Immature natural killer cell (primary cell): Measurements from ENCODE around the gene HOXD4. TPM values are rescaled to one million over a fixed set of nuclear protein-coding genes. Genes with fewer than 3 reads are reported as not detected.

Experiments
- DNase-seq, 3 donors: peaks; one replicate each; pipeline ENCODE4 v3.0.0; 2022; ENCODE audit warnings: mixed read lengths in 1 of 3
- H3K27ac Mint-ChIP-seq, 6 donors: one replicate each; pipeline ENCODE4 v1.8.0; 2020; ENCODE audit warnings: mixed read lengths in 6 of 6, mild to moderate bottlenecking in 5 of 6, inconsistent platforms in 4 of 6, moderate library complexity in 3 of 6
- H3K27me3 Mint-ChIP-seq, 3 donors: one replicate each; pipeline ENCODE4 v1.8.0; 2020 to 2021; ENCODE audit warnings: low read depth in 3 of 3, mild to moderate bottlenecking in 3 of 3, mixed read lengths in 3 of 3, moderate library complexity in 3 of 3, inconsistent platforms in 1 of 3
- H3K36me3 Mint-ChIP-seq, 3 donors: one replicate each; pipeline ENCODE4 v1.8.0; 2020; ENCODE audit warnings: mixed read lengths in 3 of 3, inconsistent platforms in 2 of 3, mild to moderate bottlenecking in 2 of 3
- H3K4me1 Mint-ChIP-seq, 2 donors: one replicate each; pipeline ENCODE4 v1.8.0; 2020; ENCODE audit warnings: inconsistent platforms in 2 of 2, mild to moderate bottlenecking in 2 of 2, mixed read lengths in 2 of 2, moderate library complexity in 1 of 2
- H3K4me3 Mint-ChIP-seq, 5 donors: one replicate each; pipeline ENCODE4 v1.8.0; 2020; ENCODE audit warnings: mild to moderate bottlenecking in 5 of 5, mixed read lengths in 5 of 5, inconsistent platforms in 3 of 5, moderate library complexity in 3 of 5
- H3K9me3 Mint-ChIP-seq, 6 donors: one replicate each; pipeline ENCODE4 v1.8.0; 2020; ENCODE audit warnings: mild to moderate bottlenecking in 6 of 6, mixed read lengths in 6 of 6, inconsistent platforms in 4 of 6, moderate library complexity in 3 of 6
- polyA plus RNA-seq, 3 donors: library from polyadenylated mRNA; unstranded; fragments of 300-500 nt; fragmentation: Illumina TruSeq; gene quantifications; one replicate each; pipeline ENCODE4 v1.2.3, GENCODE V29; 2021

The HOXD4 gene
- polyA plus RNA-seq, 3 donors from 2014 or later: not detected

- no peak for DNase-seq
- H3K4me3 Mint-ChIP-seq: no peak overlapping the region
- no peaks in the 10 kb centered on the region for H3K36me3 Mint-ChIP-seq
- peaks cover 24 to 49% (median 34%) of the 10 kb centered on the region in 3 donors for H3K27me3 Mint-ChIP-seq
- H3K4me1 Mint-ChIP-seq: peaks cover 3 to 4% of the 10 kb centered on the region in 2 donors
- H3K27ac Mint-ChIP-seq: no peak overlapping the region
- peaks cover 0 to 9% (median under 1%) of the 10 kb centered on the region in 6 donors for H3K9me3 Mint-ChIP-seq
Observed at GRCh38 chr2:176173567-176174381, 22.4 kb downstream of the HOXD4 start.

GRCh38 chr2:176174382-176174823 lies 23.1 kb downstream of the HOXD4 start:
- H3K27ac Mint-ChIP-seq: no peak overlapping the region
- peaks cover 0 to 9% (median under 1%) of the 10 kb centered on the region in 6 donors for H3K9me3 Mint-ChIP-seq
- no peak overlapping the region for H3K4me3 Mint-ChIP-seq
- peaks cover 3 to 4% of the 10 kb centered on the region in 2 donors for H3K4me1 Mint-ChIP-seq
- H3K36me3 Mint-ChIP-seq: no peaks in the 10 kb centered on the region
- DNase-seq: no peak
- peaks cover 24 to 49% (median 38%) of the 10 kb centered on the region in 3 donors for H3K27me3 Mint-ChIP-seq

- H3K4me3 Mint-ChIP-seq: no peak overlapping the region
- DNase-seq: no peak
- peaks cover 0 to 9% (median 0%) of the 10 kb centered on the region in 6 donors for H3K9me3 Mint-ChIP-seq
- no peaks in the 10 kb centered on the region for H3K36me3 Mint-ChIP-seq
- no peak overlapping the region for H3K27ac Mint-ChIP-seq
- H3K4me1 Mint-ChIP-seq: peaks cover 3 to 4% of the 10 kb centered on the region in 2 donors
- H3K27me3 Mint-ChIP-seq: peaks cover 24 to 48% (median 39%) of the 10 kb centered on the region in 3 donors
Observed at GRCh38 chr2:176174824-176175708, 23.7 kb downstream of the HOXD4 start.

GRCh38 chr2:176175709-176176607 lies 24.6 kb downstream of the HOXD4 start:
- Mint-ChIP-seq H3K27me3 (peaks cover 25 to 48% (median 34%) of the 10 kb centered on the region in 3 donors), H3K9me3 (peaks cover 0 to 12% (median 0%) of the 10 kb centered on the region in 6 donors), H3K4me1 (peaks cover 3 to 4% of the 10 kb centered on the region in 2 donors), H3K27ac (no peak overlapping the region), H3K36me3 (no peaks in the 10 kb centered on the region), H3K4me3 (no peak overlapping the region)
- no peak for DNase-seq

GRCh38 chr2:176177580-176178037 lies 26.3 kb downstream of the HOXD4 start:
- Mint-ChIP-seq H3K9me3 (peaks cover 0 to 12% (median 0%) of the 10 kb centered on the region in 6 donors), H3K27me3 (peaks cover 22 to 44% (median 31%) of the 10 kb centered on the region in 3 donors), H3K4me1 (peaks cover 3 to 4% of the 10 kb centered on the region in 2 donors), H3K27ac (no peak overlapping the region), H3K4me3 (peak overlapping the region in 1 of 5 donors; percentile 5), H3K36me3 (no peaks in the 10 kb centered on the region)
- DNase-seq: no peak

GRCh38 chr2:176178038-176178756 lies 26.8 kb downstream of the HOXD4 start:
- Mint-ChIP-seq H3K27ac (no peak overlapping the region), H3K36me3 (no peaks in the 10 kb centered on the region), H3K27me3 (peaks cover 19 to 40% (median 27%) of the 10 kb centered on the region in 3 donors), H3K9me3 (peaks cover 0 to 12% (median 0%) of the 10 kb centered on the region in 6 donors), H3K4me1 (peaks cover 3 to 4% of the 10 kb centered on the region in 2 donors), H3K4me3 (no peak overlapping the region)
- DNase-seq: no peak

- Mint-ChIP-seq H3K27ac (no peak overlapping the region), H3K27me3 (peaks cover 20 to 40% (median 25%) of the 10 kb centered on the region in 3 donors), H3K4me3 (no peak overlapping the region), H3K36me3 (no peaks in the 10 kb centered on the region), H3K9me3 (peaks cover 0 to 12% (median 0%) of the 10 kb centered on the region in 6 donors), H3K4me1 (peaks cover 3 to 4% of the 10 kb centered on the region in 2 donors)
- DNase-seq: no peak
Observed at GRCh38 chr2:176178757-176179295, 27.5 kb downstream of the HOXD4 start.

- Mint-ChIP-seq H3K27me3 (peaks cover 18 to 42% (median 22%) of the 10 kb centered on the region in 3 donors), H3K36me3 (no peaks in the 10 kb centered on the region), H3K4me1 (peaks cover 3 to 4% of the 10 kb centered on the region in 2 donors), H3K9me3 (peaks cover 0 to 11% (median 0%) of the 10 kb centered on the region in 6 donors), H3K4me3 (no peak overlapping the region), H3K27ac (no peak overlapping the region)
- no peak for DNase-seq
Observed at GRCh38 chr2:176181551-176181950, 30.2 kb downstream of the HOXD4 start.

- no peak overlapping the region for H3K4me3 Mint-ChIP-seq
- peaks cover 0 to 8% (median 2%) of the 10 kb centered on the region in 6 donors for H3K9me3 Mint-ChIP-seq
- H3K36me3 Mint-ChIP-seq: no peaks in the 10 kb centered on the region
- peaks cover 6 to 7% of the 10 kb centered on the region in 2 donors for H3K4me1 Mint-ChIP-seq
- DNase-seq: no peak
- no peak overlapping the region for H3K27ac Mint-ChIP-seq
- peaks cover 18 to 45% (median 31%) of the 10 kb centered on the region in 3 donors for H3K27me3 Mint-ChIP-seq
Observed at GRCh38 chr2:176182671-176183070, 31.3 kb downstream of the HOXD4 start.

- peaks cover 0 to 7% (median 3%) of the 10 kb centered on the region in 6 donors for H3K9me3 Mint-ChIP-seq
- peaks cover 0 to 3% (median 0%) of the 10 kb centered on the region in 3 donors for H3K36me3 Mint-ChIP-seq
- H3K27me3 Mint-ChIP-seq: peaks cover 23 to 46% (median 29%) of the 10 kb centered on the region in 3 donors
- DNase-seq: no peak
- no peak overlapping the region for H3K27ac Mint-ChIP-seq
- H3K4me3 Mint-ChIP-seq: no peak overlapping the region
- H3K4me1 Mint-ChIP-seq: peaks cover 13 to 17% of the 10 kb centered on the region in 2 donors
Observed at GRCh38 chr2:176184749-176185148, 33.4 kb downstream of the HOXD4 start.

- Mint-ChIP-seq H3K36me3 (peaks cover 0 to 3% (median 0%) of the 10 kb centered on the region in 3 donors), H3K27me3 (peaks cover 23 to 44% (median 29%) of the 10 kb centered on the region in 3 donors), H3K27ac (no peak overlapping the region), H3K9me3 (peaks cover 0 to 7% (median 2%) of the 10 kb centered on the region in 6 donors), H3K4me1 (peaks cover 13 to 18% of the 10 kb centered on the region in 2 donors), H3K4me3 (peak overlapping the region in 1 of 5 donors; percentile 49)
- DNase-seq: no peak
Observed at GRCh38 chr2:176186024-176186423, 34.7 kb downstream of the HOXD4 start.
